Measurements from ENCODE around the gene CRHR2.

DNA sequence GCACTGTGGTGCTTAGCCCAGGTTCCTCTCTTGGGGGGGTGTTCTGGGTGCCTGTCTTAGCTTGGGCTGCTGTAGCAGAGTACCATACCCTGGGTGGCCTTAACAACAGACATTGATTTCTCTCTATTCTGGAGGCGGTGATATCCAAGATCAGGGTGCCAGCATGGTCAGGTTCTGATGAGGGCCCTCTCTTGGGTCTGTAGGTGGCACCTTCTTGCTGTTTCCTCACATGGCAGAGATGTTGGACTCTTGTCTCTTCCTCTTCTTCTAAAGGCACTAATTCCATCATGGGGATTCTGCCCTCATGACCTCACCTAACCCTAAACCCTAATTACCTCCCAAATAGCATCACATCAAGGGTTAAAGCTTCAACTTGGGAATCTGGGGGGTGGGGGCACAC lies 19.9 kb upstream of the CRHR2 start:
- TF ChIP-seq EP300 (IDR thresholded peaks at IDR 0.05; ENCODE audit: borderline replicate concordance in 1 of 2, low read depth in 1 of 2, low read length in 1 of 2), result no peak
- TF ChIP-seq, protein P1, sequence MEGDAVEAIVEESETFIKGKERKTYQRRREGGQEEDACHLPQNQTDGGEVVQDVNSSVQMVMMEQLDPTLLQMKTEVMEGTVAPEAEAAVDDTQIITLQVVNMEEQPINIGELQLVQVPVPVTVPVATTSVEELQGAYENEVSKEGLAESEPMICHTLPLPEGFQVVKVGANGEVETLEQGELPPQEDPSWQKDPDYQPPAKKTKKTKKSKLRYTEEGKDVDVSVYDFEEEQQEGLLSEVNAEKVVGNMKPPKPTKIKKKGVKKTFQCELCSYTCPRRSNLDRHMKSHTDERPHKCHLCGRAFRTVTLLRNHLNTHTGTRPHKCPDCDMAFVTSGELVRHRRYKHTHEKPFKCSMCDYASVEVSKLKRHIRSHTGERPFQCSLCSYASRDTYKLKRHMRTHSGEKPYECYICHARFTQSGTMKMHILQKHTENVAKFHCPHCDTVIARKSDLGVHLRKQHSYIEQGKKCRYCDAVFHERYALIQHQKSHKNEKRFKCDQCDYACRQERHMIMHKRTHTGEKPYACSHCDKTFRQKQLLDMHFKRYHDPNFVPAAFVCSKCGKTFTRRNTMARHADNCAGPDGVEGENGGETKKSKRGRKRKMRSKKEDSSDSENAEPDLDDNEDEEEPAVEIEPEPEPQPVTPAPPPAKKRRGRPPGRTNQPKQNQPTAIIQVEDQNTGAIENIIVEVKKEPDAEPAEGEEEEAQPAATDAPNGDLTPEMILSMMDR (IDR thresholded peaks at IDR 0.05), result no peak; the same call in 1 of the 2 replicates
- no peak for TF ChIP-seq USF1 (IDR thresholded peaks at IDR 0.05; ENCODE audit: borderline replicate concordance, low read depth)
- no peak for TF ChIP-seq TAF1 (IDR thresholded peaks at IDR 0.05; ENCODE audit: borderline replicate concordance, low read depth, low read length)
